Suprapubic skin (tissue), 3 donors: ENCODE data around the gene LY6G6F.
A peak's percentile ranks its signal among the peaks of the same experiment; 100 is the strongest.

ENCODE experiments used
- CTCF ChIP-seq, 2 donors: fragments of 200-600 bp in 1 of 2; fragments of 450-650 bp in 1 of 2; sonication (generic) in 1 of 2; IDR thresholded peaks; one replicate each; pipeline ENCODE4 v1.5.1; 2016 to 2019; ENCODE audit warnings: antibody characterized with exemption in 2 of 2, mild to moderate bottlenecking in 1 of 2, moderate library complexity in 1 of 2
- EP300 ChIP-seq: sonication (generic); formaldehyde crosslinking; IDR thresholded peaks from one replicate; pipeline ENCODE4 v1.6.1; 2017; ENCODE audit warnings: antibody characterized with exemption
- POLR2A ChIP-seq, 2 donors: fragments of 450-650 bp; IDR thresholded peaks; one replicate each; pipeline ENCODE4 v1.6.1; 2017; ENCODE audit warnings: antibody characterized with exemption in 2 of 2, mild to moderate bottlenecking in 2 of 2, moderate library complexity in 2 of 2

- TF ChIP-seq CTCF (IDR thresholded peaks at IDR 0.05) (no peak), EP300 (no peak), POLR2A (IDR thresholded peaks at IDR 0.05) (peak in 1 of 2 donors; percentile 36)
Measured at GRCh38 chr6:31737991-31738979, 31.6 kb downstream of the LY6G6F start.
